Stimulated activated CD4-positive, alpha-beta T cell treated with anti-CD3 and anti-CD28 coated beads, Interleukin-1b, Interleukin-23, amount 100 ng/mL, for 48 hours (primary cell): ENCODE measurements around the gene TIMM17A.
"Not testable (repeated sequence)": the region's sequence is repeated elsewhere in the genome, so short reads cannot be mapped to it uniquely, and the experiment has no call there.

Experiments
- DNase-seq: peaks from one replicate; pipeline ENCODE4 v3.0.0-alpha.2; 2020

The TIMM17A gene

DNA sequence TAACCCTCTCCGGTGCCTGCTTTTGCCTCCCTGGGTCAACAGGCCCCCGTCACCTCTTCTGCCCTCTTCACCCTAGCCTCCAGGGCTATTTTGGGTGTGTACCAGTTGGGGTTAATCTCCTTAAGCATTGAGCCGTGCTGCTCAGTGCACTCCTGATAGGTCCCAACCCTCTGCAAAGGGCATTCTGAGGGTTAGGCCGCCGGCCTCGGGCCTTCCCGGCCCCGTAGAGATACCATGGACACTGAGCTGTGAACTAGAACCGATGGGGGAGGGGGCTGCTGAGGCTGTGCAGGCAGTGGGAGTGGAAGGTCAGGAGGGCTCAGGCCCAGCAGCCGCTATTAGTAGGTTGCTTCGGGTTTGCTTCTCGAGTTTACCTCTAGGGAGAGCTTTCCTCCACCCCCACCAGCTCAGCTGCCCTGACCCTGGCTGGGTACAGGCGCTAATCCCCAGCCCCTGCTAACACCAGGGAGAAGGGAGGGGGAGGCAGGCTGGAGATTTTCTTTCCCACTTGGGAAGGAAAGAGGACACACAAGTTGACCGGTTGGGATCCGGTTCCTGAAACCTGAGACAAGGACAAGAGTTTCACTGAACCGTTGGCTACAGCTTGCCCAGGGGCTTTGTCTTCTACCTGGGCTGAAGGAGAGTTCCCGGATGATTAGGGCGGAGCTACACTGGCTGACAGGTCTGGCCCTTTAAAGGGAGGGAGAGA, 13.7 kb upstream of the TIMM17A start:
- no peak for DNase-seq

DNA sequence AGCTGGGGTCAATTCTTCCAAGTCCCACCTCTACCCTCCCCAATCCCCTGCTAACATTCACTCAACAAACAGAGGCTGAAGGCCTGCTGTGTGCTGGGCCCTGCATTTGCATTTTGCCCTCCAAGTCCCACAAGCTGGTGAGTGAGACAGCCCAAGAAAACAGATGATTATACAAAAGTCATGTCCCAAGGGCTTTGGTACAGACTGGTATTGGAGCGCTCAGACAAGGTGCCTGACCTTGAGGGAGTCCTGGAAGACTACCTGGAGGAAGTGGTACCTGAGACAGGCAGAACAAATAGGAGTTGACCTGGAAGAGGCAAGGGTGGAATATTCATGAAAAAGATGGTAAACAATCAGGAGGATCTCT, 13.2 kb upstream of the TIMM17A start:
- no peak for DNase-seq

DNA sequence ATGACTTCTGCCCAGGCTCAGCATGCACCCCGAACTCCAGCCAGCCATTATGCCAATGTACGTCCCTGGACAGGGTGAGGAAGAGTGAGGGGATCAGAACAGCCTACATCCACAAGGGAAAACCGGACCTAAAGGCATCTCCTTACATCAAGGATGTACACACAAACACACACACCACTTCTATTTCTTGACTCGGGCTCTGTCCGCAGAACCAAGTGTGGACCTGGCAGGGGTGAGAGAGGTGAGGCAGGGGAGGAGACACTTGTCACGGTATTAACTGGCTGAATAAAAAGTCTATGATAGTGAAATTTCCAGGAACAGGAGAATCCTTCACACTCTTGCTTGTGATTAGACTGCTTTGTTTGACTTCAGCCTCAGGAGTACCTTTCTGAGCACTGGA, 11.3 kb upstream of the TIMM17A start:
- no peak for DNase-seq

- no peak for DNase-seq
Measured at GRCh38 chr1:201944639-201945038, 10.7 kb upstream of the TIMM17A start.

- no peak for DNase-seq
Measured at GRCh38 chr1:201945157-201945556, 10.1 kb upstream of the TIMM17A start.

DNA sequence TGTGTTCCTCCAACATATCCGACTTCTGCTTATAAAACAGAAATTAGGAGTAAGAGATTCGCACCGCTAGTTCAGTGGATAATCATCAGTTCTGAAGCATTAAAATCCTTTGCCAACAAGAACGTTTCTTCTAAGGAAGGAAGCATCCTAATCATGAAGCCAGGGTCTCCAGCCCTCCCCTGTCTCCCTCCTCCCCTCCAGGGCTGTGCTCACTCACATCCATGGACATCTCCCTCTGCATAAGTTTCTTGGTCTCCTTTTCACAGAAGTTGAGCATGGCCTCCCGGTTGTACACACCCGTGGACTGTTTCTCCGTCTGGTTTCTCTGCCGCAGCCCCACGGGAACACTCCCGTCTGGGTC, 9.5 kb upstream of the TIMM17A start:
- no peak for DNase-seq

GRCh38 chr1:201946224-201946908, 8.9 kb upstream of the TIMM17A start, which contains the start of gene LMOD1:
LMOD1 (minus strand) TSS chr1:201946548; CDS start chr1:201946340, 208 bp downstream.
- no peak for DNase-seq

DNA sequence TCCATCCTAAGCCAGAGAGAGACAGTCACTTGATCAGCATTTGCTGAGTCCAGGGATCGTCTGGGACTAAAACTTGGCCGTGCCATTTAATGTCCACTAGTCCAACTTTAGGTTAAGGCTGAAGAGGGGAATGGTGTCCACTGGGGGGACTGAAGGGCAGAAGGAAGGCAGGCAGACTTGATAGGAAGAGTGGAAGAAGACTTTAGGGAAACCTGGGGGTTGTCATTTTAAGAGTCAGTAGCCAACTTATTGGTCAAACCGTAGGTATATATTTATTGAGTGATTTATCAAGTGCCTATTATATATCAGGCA, 7.7 kb upstream of the TIMM17A start:
- no peak for DNase-seq

DNA sequence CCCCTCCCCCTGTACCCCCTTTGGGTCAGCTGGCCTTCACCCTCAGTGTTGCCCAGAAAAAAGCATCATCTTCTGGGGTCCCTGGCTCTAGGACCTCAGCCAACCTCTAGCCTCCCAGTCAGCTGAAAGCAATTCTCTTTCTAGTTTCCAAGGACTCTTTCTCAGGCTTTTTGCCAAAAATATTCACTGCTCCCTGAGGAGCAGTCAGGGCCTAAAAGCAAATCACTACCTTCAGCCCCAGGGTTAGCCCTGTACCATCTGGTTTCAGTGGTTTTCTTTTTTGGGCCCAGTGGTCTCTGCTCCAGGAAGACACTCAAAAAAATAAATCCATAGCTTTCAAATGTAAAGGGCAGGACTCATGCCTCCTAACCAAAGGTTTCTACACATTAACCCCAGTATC, 5.8 kb upstream of the TIMM17A start:
- DNase-seq: no peak

- peak; percentile 12 for DNase-seq
Measured at GRCh38 chr1:201954263-201955008, 867 bp upstream of the TIMM17A start.

DNA sequence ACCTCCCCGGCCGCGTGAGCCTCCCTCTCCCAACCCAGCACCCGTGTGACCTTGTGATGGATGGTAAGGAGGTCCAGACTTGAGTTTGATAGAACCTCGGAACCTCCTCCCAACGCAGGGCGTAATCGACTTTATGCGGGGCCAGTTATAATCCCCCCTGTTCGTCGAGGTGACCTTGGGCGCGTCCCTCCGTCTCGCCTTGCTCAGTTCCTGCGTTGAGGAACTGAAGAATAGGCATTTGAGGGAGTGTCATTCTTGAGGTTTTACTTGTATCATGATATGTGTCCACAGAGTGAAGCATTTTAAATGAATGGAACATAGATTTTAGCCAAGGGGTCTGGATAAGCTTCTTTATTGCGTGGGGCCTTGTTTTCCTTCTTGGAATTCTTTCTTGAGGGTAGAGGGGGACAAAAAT, 433 bp downstream of the TIMM17A start:
- DNase-seq: no peak

DNA sequence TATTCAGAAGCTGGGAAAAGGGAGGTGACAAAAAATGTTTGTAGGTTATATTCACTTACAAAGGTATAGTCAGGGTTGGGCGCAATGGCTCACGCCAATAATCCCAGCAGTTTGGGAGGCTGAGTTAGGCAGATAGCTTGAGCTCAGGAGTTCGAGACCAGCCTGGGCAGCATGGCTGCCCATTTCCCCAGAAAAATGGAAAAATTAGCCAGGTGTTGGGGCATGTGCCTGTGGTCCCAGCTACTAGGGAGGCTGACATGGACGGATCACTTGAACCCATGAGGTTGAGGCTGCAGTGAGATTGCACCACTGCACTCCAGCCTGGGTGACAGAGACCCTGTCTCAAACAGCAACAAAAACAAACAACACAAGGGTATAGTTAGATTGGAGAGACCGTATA, 3.0 kb downstream of the TIMM17A start:
- DNase-seq: no peak

DNA sequence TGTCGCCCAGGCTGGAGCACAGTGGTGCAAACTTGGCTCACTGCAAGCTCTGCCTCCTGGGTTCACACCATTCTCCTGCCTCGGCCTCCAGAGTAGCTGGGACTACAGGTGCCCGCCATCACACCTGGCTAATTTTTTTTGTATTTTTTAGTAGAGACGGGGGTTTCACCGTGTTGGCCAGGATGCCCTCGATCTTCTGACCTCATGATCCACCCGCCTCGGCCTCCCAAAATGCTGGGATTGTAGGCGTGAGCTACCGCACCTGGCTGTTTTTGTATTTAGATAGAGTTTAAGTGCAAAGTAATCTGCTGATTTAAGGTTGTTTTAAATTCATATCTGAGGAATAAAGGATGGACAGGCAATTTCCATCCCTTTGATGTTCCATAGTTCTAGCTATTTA, 7.1 kb downstream of the TIMM17A start:
- not testable (repeated sequence) for DNase-seq

- DNase-seq: no peak
Measured at GRCh38 chr1:201964261-201964660, 9.0 kb downstream of the TIMM17A start.

- DNase-seq: no peak
Measured at GRCh38 chr1:201966171-201966570, 10.9 kb downstream of the TIMM17A start.

- no peak for DNase-seq
Measured at GRCh38 chr1:201968202-201968925, 13.1 kb downstream of the TIMM17A start.

DNA sequence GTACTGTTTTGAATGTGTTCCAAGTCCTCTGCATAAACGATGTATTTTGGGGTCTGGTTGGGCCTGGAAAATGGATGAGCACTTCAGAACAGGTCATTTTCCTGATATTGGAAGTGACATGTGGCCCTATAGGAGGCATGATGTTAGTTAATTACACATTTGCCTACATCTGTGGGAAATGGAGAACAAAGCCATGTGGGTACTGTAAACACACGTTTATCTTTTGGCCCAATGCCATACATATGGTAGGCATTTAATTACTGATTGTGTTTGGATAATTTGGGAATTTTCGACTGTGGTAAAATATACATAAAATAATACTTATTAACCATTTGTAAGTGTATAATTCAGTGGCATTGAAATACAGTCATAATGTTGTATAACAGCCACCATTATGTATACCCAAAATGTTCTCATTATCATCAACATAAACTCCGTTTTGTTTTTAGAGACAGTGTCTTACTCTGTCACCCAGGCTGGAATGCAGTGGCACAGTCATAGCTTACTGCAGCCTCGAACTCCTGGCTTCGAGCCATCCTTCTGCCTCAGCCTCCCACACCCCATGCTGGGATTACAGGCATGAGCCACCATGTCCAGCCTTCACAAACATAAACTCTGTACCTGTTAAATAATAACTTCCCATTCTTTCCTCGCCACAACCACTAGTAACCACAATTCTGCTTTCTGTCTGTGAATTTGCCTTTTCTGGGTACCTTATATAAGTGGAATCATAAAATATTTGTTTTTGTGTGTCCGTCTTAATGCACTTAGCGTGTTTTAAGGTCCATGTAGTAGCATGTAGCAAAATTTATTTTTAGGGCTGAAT, 15.2 kb downstream of the TIMM17A start:
- no peak for DNase-seq

GRCh38 chr1:201982082-201982622, 26.8 kb downstream of the TIMM17A start:
- DNase-seq: peak; percentile 52

DNA sequence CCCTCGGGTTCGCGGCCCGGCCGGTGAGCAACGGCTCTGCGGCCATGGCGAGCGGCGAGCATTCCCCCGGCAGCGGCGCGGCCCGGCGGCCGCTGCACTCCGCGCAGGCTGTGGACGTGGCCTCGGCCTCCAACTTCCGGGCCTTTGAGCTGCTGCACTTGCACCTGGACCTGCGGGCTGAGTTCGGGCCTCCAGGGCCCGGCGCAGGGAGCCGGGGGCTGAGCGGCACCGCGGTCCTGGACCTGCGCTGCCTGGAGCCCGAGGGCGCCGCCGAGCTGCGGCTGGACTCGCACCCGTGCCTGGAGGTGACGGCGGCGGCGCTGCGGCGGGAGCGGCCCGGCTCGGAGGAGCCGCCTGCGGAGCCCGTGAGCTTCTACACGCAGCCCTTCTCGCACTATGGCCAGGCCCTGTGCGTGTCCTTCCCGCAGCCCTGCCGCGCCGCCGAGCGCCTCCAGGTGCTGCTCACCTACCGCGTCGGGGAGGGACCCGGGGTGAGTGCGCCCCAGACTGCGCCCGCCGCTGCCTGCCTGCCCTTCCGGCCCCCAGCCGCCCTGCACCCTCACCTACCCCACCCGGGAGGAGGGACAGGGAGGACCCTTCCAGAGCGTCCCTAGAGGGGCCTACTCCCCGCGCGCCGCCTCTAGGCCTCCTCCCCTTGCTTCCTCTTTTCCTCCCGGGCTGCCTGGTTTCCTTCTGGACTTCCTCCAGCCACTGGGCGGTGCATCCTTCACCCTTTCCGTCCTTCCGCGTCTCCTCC, 27.5 kb downstream of the TIMM17A start, which contains the start of gene RNPEP:
Gene RNPEP (plus strand): TSS at position 26 of the 757 bp plus-strand sequence. CDS start 19 bp downstream, at position 45.
- DNase-seq: peak; percentile 41

DNA sequence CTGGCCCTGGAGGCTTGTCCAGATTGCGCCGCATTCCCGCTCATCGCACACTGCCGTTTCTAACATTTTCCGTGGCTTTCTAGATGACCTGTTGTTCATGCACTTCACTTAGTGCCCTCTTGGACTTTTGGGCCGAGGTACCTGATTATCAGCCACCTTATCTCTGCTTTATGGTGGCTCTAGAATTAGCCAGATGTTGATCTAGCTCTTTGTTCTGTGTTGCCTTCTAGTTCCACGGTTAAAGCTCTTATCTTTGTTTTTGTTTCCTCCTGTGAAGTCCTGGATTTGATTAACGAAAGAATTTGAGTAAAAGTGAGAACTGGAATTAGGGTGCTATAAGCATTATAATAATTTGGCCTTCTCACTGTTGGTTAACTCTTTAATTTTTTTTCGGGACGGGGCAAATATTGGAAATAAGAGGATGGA, 28.1 kb downstream of the TIMM17A start:
- no peak for DNase-seq

GRCh38 chr1:201984446-201984845, 29.1 kb downstream of the TIMM17A start:
- DNase-seq: no peak
